SIG-M5 treated with dmso at 0.1 percent for 504 hours (cell line): Measurements from ENCODE around the gene RAB6B.
A peak's percentile ranks its signal among the peaks of the same experiment; 100 is the strongest.
"Not testable (repeated sequence)": the region's sequence is repeated elsewhere in the genome, so short reads cannot be mapped to it uniquely, and the experiment has no call there.

ENCODE experiments used
- DNase-seq: peaks from one replicate; lab custom pipeline; 2025; ENCODE audit not compliant: unreplicated experiment; lab: John Stamatoyannopoulos, UW

RAB6B gene

DNA sequence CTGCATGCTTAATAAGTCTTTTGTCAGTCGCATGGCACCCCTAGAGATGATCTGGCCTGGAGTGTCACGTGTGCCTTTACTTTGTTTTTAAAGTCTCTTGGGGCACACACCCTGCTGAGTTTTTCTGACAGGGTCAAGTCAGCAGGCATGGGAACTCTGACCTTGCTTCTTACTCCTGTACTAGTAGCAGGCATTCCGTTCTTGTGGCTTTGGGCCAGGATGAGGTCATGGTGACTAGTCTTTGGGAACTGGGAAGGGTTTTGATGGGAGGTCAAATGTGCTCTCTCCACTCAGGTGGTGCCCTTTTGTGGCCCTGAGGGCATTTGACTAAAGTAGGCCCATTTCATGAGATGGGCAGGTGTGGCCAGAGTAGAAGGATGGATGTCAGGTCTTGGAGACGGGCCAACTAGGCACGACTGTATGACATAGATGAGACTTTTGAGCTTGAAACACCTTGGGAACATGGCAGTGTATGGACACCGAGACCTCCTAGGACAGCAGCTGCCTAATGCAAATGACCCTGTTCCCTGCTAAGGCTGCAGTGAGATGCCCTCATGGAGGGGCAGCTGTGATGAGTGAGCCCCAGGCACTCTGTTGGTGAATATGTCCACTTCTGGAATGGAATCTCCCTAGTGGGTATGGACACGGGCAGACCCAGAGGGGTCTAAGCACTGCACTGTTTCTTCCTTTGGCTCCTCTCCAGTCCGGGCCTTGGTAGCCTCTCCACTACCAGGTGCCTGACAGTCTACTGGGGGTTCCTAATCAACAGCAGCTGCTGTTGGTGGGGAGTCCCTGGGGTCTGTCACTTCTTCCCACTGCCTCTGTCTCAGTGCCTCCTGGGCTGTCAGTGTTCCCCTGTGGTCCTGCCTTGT is 73.7 kb downstream of the RAB6B start:
- DNase-seq = peak; percentile 55

DNA sequence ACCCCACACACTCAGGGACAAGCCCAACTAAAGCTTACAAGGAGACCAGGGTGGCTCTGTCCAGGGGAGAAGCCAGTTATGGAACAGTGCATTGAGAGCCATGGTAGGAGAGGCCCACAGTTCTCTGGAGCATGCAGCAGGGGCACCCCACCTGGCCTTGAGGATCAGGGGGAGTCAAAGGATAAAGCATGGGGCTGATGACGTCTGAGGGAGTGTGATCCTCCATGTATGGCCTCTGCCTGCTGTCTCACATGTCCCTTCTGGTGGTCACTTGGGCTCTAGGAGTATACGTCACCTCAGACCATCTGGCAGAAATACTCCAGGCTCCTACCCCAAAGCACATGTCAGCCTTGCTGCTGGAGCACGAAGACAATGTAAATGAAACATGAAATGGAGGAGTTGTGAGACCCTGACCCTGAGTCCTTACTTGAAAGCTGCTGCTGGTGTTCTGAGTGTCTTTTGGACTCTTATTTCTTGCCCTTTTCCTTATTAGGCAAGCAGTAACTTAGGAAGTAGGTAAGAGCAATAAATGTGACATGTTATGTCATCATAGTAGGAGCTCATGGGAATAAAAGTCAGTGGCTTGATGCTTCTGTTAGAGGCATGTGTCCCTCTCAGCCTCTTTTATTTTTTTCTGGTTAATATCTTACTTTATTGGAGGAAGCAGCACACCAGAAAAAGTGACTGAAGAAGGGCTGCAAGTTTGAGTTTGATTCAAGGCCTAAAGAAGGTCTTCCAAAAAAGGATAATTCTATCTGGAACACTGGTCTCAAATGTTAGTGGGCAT is 74.6 kb downstream of the RAB6B start:
- DNase-seq = no peak

DNA sequence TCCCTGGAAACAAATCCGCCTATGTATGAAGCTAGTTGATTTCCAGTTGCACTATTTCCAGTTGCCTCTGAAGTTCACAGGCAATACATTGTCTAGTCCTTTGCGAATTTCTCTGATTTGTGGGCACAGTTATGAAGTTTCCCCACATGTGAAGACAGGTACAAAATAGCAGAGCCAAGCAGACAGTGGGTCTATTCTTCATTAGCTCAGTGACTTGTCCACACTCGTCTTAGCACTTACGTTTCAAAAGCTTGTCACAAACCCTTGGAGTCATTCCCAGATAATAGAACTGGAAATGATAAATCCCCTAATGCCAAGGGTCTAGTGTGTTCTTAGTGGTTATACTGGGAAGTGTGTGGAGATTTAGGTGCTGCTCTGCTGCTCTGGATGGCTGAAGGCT is 75.6 kb downstream of the RAB6B start:
- DNase-seq = no peak

DNA sequence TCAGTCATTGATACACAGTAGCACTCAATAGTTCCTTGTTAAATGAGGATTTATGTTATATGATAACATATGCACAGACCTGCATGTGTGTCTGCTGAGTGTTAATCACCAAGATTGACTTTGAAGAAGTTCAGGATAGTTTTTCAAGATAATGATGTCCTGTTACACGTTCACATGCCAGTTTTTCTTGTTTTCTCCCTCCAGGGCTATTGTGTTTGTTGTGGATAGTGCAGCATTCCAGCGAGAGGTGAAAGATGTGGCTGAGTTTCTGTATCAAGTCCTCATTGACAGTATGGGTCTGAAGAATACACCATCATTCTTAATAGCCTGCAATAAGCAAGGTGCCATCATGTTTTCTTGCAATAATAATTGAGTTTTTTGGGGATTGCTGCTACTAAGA is 80.3 kb downstream of the RAB6B start:
- DNase-seq = no peak

DNA sequence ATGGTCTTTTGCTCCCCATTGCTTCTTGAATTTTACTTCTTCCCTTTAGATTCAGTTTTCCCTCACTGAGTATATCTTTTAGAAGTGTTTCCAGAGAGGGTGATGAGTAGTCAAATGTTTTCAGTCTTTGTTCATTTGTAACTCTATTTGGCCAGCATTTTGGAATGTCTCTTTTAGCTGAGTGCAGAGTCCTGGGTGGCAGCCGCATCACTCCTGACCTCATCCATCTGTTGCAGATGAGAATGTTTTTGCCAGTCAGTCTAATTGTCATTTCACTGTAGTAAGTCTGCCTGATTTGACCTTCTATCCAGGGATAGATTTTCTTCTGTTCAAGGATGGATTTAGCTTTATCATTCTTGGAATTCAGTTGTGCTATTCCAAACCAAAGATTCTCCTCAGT is 82.8 kb downstream of the RAB6B start:
- no peak for DNase-seq

DNA sequence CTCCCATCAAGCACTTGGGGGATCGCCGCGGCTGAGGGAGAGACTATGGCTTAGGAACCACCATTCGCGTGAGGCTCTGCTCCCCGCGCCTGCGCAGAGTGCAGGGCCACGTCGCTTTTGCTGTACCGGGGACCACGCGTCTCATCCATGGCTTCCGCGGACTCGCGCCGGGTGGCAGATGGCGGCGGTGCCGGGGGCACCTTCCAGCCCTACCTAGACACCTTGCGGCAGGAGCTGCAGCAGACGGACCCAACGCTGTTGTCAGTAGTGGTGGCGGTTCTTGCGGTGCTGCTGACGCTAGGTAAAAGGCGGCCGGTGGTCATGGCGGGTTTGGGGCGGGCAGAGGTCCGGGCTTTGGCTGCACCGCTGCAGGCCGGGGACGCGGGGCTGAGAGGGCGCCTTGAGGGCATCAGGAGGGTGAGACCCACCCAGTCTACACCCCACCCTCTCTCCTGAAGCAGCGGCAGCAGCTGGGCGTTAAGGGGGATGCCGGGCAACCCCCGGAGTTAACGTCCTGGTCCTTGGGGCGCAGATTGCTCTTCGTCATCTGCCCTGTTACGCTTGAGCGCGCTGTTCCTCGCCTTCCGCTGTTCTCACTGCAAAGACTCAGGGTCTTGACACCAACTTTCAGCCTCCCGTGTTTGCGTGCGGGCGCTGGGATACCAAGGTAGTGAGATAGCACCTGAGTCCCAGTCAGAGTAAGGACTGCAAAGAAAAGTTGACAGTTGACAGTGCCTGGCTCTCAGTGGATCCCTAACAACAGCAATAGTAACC is 89.8 kb downstream of the RAB6B start, which contains the start of gene SRPRB:
SRPRB (plus strand) TSS at position 114 of the 774 bp plus-strand sequence; CDS start at position 148, 34 bp downstream.
- peak; percentile 93 for DNase-seq

DNA sequence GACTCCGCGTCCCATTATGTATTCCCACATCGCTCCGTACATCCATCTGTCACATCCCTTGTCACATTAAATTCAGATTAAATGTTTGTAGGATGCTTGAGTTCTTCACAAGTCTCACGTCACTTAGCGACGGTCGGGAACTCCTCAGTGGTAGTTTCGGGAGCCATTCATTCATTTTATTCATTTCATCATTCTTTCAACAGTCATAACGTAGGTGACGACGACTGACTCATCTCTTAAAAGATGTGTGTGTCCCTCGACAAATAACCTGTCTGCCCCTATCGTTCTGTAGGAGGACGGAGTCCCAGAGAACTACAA is 90.3 kb downstream of the RAB6B start:
- DNase-seq = no peak

DNA sequence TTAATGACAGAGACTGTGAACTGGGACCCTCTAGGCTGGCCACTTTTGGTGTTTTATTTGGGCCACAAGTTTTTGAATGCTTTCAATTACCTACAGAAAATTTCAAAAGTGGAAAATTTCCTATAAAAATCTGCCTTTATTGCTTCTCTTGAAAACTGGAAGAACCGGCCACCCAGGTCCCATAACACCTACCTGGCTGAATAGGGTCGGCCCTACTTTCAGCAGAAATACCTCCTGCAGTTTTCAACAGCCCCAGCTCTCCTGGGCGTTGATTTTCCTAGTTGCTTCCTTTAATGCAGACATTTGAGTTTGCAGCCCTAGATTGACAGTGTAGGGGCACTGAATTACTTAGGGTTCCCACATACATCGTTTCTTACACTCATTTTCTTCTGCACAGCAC is 90.8 kb downstream of the RAB6B start:
- DNase-seq = no peak

DNA sequence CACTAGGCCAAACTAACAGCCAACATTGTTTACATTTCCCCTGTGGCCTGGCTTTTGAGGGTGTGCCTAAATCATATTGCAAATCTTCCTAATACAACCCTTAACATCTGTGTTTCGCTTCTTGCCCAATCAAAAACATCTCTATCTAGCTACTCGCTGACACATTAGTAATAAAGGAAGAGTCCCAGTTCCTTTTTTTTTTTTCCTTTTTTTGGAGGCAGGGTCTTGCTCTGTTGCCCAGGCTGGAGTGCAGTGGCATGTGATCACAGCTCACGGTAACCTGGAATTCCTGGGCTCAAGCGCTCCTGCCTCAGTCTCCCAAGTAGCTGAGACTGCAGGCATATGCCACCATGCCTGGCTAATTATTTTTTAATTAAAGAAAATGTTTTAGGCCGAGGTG is 92.2 kb downstream of the RAB6B start:
- peak; percentile 35 for DNase-seq

DNA sequence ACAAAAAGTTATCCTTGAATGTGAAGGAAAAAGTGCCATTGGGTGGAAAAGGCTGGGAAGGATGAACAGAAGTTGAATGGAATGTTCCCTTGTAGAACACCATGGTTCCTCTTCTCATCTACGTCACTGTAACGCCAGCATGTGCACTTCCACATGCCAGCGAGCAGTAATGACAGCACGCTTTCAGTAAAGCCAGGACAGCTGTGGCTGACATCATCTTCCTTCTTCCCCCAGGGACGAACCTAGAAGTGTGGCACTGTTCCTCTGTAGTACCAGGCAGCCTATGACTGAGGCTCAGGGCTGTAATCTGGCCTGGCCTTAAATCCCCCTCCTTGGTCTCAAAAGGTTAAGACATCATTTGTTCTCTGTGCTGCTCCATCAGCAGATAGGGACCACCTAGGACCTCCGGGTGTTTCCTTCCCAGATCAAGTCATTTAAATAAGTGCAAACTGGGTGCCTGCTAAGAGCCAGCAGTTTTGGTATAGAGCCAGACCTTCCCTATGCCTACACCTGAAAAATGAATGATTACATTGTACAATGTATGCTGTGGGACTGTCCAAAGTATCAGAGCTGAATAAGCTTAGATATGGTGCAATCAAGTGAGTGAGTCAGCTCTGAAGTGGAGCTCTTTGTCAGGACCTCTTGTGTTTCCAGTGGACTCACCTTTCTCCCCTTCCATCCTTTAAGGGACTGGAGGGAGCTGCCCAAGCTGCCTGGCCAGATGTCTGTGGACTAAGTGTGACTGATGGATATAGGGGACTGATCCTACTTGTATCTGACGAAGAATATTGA is 95.7 kb downstream of the RAB6B start:
- peak; percentile 26 for DNase-seq

DNA sequence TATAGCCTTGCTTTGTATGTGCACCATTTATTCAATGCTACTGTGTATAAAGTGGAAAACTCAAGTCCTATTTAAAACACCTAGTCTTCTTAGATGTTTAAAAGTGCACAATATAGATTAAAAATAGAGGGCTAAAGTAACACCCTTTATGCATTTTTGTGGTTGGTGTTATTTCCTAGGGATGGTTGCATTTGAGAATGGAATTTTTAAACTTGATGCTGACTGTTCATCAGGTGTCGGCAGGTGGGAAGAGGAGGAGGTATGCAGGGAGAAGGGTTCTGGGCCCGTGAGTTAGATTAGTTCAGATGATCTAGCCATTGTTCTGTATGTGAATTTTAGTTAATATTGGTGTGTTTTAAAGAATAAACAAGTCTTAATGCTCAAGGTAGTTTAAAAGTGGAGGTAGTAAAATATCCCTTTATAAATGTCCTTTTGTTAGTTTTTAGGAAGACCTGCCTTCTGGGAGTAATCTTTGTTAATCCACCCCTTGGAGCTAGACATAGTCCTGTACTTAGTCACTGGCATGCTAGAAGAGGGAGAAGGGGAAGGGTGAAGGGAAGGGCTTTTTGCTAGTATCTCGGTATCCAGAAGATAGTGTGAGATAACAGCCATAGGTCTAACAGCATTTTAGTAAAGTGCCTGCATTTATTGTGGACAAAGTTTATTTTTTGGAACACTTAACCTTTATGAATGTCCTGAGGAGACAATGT is 98.1 kb downstream of the RAB6B start:
- DNase-seq = no peak

DNA sequence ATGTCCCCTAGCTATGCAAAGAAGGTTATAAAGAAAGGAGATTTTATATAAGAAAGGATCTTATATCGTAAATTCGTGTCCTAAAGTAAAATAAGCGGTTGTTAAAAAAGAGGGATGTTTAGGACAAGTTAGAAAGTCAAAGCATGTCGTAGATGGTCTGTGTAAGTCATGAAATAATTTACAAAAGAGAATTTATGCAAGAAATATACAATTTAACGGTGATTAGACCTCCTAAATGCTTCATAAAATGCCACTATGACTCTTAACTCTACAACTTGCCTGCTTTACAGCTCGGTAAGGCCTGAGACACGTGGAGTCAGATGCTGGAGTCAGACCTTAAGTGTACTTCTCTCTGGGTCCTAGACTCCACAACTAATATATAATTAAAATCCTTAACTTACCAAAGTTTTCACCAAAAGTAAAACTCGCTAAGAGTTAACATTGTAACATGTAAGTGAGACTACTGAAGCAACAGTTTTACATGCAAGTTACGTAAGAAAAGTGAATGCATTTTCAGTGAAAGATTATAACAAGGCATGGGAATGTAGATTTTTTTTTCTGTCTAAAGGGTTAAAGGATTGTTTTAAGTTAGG is 103.4 kb downstream of the RAB6B start:
- no peak for DNase-seq

DNA sequence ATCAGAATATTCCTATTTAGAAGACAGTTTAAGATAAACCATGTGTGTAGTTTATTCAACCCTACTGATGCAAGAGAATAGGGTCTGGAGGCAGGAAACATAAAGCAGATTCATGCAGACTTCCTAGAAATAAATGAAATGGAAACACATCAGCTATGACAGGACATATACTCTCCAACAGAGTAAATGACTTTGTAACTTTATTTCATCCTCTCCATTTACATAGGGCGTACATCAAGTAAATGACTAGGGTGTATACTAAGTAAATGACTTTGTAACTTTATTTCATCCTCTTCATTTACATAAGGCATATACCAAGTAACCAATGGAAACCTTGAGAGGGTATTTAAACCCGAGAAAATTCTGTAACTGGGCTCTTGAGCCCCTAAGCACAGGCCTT is 107.7 kb downstream of the RAB6B start:
- no peak for DNase-seq

DNA sequence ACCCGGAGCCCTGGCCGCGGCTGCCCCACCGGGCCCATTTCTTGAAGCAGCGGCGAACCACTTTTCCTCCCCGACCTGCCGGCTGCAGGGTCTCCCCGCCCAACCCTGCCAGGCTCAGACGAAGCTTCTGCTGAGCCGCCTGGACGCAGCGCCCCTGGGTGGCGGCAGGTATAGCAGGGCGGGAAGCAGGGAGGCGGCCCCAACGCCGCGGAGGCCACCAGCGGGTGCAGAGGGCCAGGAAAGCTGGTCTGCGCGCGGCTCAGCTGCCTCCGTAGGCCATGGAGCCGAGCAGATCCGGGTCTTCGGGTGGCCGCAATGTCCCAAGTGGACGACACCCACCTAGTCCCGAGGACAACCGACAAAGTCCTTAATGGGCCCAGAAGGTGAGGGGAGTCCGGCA is 111.9 kb downstream of the RAB6B start:
- no peak for DNase-seq

DNA sequence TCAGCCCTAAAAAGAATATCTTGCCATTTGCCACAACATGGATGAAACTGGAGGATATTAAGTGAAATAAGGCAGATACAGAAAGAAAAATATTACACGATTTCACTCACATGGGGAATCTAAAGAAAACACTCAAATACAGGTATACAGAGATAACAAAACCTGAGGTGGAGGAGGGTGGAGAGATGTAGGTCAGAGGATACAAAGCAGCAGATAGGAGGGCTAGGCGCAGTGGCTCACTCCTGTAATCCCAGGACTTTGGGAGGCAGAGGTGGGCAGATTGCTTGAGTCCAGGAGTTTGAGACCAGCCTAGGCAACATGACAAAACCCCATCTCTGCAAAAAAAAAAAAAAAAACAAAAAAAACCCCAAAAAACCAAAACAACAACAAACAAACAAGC is 113.2 kb downstream of the RAB6B start:
- no peak for DNase-seq

DNA sequence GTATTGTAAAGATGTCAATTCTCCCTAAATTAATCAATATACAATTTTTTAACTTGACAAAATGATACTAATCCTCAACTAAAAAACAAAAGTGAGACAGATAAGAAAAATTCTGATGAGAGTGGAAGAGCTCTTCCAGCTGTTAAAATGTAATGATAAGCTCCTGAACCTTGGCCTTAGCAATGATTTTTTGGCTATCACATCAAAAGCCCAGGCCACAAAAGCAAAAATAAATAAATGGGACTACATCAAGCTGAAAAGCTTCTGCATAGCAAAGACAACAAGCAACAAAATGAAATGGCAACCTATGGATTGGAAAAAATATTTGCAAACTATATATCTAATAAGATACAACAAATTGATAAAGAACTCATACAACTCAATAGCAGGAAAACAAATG is 114.1 kb downstream of the RAB6B start:
- no peak for DNase-seq

DNA sequence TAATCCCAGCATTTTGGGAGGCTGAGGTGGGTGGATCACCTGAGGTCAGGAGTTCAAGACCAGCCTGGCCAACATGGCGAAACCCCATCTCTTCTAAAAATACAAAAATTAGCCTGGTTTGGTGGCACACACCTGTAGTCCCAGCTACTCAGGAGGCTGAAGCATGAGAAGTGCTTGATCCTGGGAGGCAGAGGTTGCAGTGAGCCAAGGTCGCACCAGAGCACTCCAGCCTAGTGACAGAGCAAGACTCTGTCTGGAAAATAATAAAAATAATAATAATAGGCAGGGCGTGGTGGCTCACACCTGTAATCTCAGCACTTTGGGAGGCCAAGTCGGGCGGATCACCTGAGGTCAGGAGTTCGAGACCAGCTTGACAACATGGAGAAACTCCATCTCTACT is 114.9 kb downstream of the RAB6B start:
- not testable (repeated sequence) for DNase-seq

DNA sequence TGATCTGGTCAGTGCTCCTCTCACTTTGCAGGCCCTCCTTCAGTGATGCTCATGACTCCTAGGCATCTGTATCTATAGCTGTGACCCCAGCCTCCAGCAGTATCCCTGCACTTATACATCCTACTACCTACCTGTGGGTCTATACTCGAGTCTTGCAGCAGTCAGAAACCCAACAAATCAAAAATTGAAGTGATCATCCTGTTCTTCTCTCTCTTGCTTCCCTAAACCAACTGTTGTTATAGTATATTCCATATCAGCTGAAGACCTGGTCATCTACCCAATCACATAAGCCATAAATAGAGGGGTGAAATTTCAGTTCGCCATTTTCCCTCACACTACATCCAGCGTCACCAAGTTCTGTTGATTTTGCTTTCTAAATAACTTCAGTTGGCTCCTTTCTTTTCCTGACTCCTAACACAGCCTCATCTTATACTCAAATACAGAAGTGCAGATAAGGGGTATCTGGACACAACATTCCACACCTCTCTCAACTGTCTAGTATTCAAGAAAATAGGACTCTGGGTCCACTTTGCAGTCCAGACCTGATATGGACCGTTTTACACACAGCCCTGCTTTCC is 116.0 kb downstream of the RAB6B start:
- no peak for DNase-seq

DNA sequence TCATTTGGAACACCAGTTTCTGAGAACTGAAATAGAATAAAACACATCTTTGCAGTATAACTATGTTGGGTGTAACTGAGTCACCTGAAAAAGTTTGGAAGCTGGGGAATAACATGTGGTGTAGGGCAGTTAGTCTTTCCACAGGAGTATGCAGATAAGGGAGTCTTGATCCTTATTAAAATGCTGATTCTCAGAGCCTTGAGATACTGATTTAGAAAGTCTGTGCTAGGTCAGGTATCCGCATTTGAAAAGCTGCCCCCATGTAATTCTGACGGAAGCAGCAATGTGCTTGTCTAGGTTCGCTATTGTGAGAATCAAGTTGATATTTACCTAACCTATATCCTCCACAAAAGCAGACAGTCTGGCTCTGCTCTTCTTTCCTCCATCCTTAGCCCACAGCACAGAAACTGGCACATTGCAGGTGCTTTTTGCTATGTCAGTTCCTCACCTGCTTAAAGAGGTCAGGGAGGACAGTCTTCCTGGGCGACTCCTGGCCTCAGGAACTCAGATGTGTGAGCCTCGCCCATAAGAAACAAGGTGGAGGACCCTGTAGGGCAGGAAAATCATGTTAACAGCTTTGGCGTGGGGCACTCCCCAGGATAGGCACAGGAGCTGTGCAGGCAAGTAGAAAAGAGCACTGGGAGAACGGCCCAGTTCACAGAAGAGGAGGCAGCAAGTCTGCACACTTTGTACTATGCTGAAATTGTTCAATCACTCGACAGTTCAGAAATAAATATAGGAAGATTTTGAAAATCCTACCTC is 117.7 kb downstream of the RAB6B start:
- no peak for DNase-seq
